Astrocyte of the spinal cord (primary cell): ENCODE data around the gene IL6ST.

Experiments
- DNase-seq: peaks from one replicate; pipeline ENCODE4 v3.0.0; 2011; ENCODE audit warnings: low read depth, low spot score
- H3K4me3 ChIP-seq: 2 replicates; pipeline ENCODE4 v1.5.1; 2011; ENCODE audit warnings: low read depth, mild to moderate bottlenecking, low read length, moderate library complexity
- in situ Hi-C: cut with HindIII; loops from 2 replicates; pipeline ENCODE4 v1.10.0; 2017; ENCODE audit warnings: low sequenced_read_pairs
- TF ChIP-seq, protein P1 (sequence below): IDR thresholded peaks from 2 replicates; pipeline ENCODE4 v1.5.1; 2012; ENCODE audit warnings: low read depth, mild to moderate bottlenecking, low read length, inconsistent platforms

Gene IL6ST

DNA sequence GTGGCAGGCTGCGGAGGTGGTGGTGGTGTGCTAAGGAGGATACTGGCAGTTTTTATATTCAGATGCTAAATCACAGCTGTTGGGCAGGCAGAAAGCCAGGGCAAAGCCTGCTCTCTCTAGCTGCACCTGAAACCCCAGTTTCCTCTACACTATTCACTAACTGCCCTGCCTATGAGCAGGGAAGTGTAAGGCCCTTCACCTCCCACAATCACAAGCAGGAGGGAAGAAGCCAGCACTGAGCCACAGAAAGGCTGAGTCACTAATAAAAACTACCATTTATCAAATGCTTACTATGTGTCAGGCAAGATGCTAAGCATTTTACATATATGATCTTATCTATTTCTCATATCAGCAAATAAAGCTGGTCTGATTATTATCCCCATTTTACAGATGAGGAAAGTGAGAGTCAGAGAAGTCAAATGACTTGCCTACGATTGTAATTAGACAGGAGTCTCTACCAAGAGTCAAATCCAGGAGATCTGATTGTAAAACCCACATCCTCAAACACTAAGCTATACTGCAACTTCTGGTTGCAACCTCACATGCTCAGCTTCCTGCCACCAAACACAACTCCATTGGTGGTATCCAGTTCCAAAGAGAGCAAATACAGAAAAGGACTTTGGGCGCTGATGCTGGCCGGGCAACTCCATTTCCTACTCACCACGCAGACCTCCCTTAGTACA lies 17.7 kb upstream of the IL6ST start:
- peak; percentile 57 for DNase-seq
- TF ChIP-seq, protein P1, sequence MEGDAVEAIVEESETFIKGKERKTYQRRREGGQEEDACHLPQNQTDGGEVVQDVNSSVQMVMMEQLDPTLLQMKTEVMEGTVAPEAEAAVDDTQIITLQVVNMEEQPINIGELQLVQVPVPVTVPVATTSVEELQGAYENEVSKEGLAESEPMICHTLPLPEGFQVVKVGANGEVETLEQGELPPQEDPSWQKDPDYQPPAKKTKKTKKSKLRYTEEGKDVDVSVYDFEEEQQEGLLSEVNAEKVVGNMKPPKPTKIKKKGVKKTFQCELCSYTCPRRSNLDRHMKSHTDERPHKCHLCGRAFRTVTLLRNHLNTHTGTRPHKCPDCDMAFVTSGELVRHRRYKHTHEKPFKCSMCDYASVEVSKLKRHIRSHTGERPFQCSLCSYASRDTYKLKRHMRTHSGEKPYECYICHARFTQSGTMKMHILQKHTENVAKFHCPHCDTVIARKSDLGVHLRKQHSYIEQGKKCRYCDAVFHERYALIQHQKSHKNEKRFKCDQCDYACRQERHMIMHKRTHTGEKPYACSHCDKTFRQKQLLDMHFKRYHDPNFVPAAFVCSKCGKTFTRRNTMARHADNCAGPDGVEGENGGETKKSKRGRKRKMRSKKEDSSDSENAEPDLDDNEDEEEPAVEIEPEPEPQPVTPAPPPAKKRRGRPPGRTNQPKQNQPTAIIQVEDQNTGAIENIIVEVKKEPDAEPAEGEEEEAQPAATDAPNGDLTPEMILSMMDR, result no peak
- in situ Hi-C loops, result no loop called here
- H3K4me3 ChIP-seq, result no peak overlapping the region

DNA sequence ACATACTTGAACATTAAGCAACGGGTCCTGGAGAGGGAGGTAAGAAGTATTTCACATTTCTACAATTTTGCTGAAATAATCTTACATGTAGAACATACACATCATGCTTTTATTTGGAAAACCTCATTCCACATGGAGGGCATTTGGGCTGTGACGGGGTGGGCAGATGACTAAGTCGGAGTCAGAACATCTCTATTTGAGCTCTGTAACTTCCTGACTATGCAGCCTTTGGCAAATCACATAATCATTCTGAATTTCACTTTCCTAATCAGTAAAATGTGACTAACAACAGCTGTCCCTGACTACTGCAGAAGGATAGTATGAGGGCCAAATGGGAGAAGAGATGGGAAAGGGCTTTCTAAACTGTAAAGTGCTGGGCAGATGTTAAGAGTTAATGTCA lies 17.1 kb upstream of the IL6ST start:
- TF ChIP-seq, protein P1, result no peak
- in situ Hi-C loops, result no loop called here
- H3K4me3 ChIP-seq, result no peak overlapping the region
- DNase-seq, result peak; percentile 79

DNA sequence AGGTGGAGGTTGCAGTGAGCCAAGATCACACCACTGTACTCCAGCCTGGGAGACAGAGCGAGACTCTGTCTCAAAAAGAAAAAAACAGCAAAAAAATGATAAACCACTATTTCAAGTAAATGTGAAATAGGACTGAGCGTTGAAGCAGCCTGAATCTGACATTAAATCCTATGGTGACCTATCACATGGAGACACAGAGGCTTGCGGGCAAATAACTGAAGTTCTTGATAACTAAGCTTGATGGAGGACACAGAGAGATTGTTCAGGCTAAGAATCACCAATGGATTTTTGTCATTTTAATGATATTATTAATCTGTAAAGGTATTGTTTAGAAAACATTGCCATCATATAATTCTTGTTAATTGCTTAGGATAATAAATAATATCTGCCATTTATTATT lies 15.7 kb upstream of the IL6ST start:
- H3K4me3 ChIP-seq, result no peak overlapping the region
- in situ Hi-C loops, result no loop called here
- no peak for DNase-seq
- TF ChIP-seq, protein P1, result no peak

DNA sequence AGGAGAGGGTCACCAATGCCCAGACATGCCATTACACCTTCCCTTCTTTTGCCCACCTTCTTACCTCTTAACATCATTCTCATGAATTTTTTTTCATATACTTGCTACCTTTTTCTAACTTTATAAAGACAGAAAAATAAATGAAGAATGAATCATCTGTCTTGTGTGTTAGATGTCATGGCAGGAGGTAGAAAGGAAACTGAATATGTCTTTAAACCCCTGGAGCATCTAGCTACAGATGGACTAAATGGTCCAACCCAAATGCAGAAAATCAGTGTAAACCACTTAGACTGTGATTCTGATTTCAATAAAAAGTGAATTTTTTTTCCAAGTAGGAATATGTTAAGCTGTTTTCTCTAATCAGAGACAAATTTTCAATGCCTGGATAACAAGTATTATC lies 11.8 kb upstream of the IL6ST start:
- TF ChIP-seq, protein P1, result no peak
- no peak overlapping the region for H3K4me3 ChIP-seq
- no peak for DNase-seq
- in situ Hi-C loops, result no loop called here

DNA sequence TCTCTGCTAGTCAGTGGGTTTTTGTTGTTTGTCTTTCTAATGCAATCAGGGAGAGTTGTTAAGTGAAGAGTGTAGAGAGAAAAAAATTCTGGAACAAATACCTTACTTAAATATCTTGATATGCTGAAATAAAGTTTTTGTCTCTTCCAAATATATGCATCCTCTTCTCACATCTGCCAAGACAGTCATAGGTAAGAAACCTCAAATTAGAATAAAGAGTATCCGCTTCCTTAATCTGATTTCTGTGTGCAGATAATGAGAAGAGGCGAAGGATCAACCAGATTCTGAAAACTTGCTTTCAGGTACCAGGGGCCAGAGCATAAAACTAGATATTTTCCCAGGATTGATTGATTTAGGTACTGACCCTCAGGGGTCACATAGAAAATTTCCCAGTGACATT lies 11.3 kb upstream of the IL6ST start:
- no peak overlapping the region for H3K4me3 ChIP-seq
- in situ Hi-C loops, result no loop called here
- no peak for DNase-seq
- TF ChIP-seq, protein P1, result no peak

DNA sequence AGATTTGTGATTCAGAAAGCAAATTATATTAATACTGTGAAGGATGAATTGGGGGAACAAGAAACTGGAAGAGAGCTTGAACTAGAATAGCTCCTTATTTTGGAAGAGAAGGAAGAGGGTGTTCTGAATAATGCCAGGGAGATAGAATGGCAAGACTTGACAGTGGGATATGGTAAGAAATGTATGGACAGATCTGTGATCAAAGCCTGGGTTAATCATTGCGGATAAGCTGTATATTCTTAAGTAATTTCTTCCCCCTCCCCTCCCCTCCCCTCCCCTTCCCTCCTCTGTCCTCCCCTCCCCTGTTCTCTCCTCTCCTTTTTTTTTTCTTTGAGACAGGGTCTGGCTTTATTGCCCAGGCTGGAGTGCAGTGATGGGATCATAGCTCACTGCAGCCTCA lies 10.1 kb upstream of the IL6ST start:
- no peak for DNase-seq
- TF ChIP-seq, protein P1, result no peak
- no peak overlapping the region for H3K4me3 ChIP-seq
- in situ Hi-C loops, result no loop called here

DNA sequence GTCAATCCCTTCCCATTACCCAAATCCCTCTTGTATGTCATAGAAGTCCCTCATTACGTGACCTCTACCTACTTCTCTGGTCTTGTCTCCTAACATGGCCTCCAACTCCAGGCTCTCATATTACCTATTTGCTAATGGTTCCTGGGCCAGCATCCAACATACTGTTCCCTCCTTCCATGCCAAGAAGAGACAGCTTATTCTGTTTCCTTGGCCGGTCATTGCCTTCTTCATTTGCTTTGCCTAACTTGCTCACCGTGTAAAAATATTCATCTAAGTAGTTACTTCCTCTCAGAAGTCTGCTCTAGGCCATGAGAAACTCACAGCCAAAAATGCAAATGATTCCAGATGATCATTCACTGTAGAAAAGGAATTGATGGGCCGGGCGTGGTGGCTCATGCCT lies 8.9 kb upstream of the IL6ST start:
- in situ Hi-C loops, result no loop called here
- peak; percentile 56 for DNase-seq
- TF ChIP-seq, protein P1, result no peak
- H3K4me3 ChIP-seq, result no peak overlapping the region
